HG03045 (cell line): Measurements from ENCODE around the gene DBN1.
"Not testable (repeated sequence)": the region's sequence is repeated elsewhere in the genome, so short reads cannot be mapped to it uniquely, and the experiment has no call there.

Experiments
- ATAC-seq: cut with Tn5 transposase; IDR thresholded peaks from one replicate; pipeline ENCODE4 v1.9.1; 2021; ENCODE audit warnings: mild to moderate bottlenecking, moderate library complexity; ENCODE audit not compliant: unreplicated experiment

DBN1 gene

DNA sequence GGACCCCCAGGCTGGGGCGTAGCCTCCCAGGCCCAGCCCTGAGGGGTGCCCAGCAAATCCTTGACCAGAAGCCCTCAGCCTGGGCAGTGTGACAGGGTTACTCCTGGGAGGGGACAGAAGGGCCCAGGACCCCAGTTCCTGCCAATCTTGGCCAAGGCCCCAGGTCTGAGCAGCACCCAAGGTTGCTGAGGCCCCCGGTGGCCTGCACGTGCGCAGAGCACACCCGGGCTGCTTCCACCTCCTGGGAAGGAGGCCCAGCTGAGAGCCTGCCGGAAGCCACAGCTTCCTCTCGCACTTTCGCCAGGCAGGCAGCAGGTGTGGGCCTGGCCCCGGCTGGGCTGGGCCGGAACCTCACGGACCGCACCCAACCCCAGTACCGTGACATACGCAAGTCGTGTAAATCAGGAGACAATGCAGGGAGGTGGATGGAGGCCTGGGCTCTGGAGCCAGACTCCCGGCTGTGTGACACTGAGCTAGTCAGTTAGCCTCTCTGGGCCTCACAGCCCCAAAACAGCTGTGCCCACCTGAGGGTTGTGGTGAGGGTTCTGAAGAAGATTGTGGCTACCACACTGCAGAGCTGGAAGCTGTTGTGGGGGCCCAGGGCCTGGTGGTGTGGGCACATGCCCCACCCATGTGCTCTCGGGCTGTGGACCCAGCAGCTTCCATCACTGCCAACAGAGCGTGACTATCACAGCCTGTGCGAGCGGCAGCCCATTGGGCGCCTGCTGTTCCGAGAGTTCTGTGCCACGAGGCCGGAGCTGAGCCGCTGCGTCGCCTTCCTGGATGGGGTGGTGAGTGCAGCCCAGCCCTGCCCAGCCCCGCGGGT, 41.9 kb downstream of the DBN1 start:
- peak; percentile 38 for ATAC-seq

DNA sequence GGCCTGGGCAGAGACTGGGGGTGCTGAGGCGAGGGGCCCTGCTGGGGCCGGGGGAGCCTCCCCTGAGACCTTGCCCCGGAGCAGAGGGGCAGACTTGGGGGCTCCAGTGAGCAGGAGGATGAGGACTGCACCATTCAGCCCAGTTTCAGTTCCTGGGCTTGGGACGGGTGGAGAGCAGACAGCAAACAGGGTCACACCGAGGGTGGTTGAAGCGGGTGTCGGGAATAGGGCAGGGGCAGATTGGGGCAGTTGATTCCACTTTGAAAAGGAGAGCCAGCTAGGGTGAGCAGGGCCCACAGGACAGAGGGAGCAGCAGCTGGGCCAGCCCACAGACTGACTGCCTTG, 42.5 kb downstream of the DBN1 start:
- no peak for ATAC-seq

GRCh38 chr5:177430140-177430951, 43.1 kb downstream of the DBN1 start:
- ATAC-seq = no peak

GRCh38 chr5:177429248-177430040, 44.0 kb downstream of the DBN1 start:
- no peak for ATAC-seq

DNA sequence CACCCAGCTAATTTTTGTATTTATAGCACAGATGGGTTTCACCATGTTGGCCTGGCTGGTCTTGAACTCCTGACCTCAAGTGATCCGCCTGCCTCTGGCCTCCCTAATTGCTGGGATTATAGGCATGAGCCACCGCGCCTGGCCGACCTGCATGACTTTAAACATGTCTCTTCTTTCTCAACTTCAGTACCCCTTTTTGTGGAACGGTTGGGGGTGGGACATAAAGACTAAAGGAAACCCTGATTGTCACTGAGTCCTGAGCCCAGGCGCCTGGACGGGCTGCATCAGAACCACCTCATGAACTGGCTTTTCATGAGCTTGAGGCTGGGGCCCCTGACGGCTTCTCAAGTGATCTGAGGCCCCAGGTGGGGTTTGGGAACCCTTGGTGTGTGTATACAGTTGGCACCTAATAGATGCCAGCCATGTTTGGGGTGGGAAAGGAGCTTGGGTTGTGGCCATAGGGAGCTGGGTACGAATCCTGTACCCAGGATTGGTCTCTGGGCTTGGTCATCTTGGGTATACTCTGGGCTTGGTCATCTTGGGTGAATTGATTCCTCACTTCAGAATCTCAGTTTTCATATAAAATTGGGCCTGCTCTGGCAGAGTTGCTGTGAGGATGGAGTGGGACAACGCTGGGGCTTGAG, 44.7 kb downstream of the DBN1 start:
- no peak for ATAC-seq

- no peak for ATAC-seq
These were observed 45.4 kb downstream of the DBN1 start for GRCh38 chr5:177427919-177428573.

DNA sequence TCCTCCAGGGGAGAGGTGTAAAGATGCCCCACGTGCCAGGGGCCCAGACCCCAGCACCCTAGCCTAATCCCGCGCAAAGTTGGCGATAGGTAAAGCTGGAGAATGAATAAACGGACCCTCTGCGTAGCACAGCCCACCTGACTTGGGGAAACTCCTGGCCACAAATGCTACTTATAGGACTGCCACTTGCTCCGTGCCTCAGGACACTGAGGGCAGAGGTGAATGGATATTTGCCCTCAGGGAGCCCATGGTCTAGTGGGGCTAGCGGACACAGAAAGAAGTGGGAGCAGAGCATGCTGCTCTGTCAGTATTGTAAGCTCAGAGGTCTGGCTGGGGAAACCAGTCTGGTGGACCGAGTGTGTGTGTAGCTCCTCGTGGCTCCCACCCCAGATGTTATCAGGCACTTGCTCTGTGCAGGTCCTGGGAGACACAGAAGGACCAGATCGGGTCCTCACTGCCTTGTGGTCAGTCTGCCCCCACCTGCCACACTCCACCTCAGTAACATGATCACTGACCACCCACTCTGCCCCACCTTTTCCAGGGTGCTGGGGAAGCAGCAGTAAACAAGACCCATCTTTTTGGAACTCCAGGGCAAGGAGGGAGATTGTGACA, 46.1 kb downstream of the DBN1 start:
- no peak for ATAC-seq

DNA sequence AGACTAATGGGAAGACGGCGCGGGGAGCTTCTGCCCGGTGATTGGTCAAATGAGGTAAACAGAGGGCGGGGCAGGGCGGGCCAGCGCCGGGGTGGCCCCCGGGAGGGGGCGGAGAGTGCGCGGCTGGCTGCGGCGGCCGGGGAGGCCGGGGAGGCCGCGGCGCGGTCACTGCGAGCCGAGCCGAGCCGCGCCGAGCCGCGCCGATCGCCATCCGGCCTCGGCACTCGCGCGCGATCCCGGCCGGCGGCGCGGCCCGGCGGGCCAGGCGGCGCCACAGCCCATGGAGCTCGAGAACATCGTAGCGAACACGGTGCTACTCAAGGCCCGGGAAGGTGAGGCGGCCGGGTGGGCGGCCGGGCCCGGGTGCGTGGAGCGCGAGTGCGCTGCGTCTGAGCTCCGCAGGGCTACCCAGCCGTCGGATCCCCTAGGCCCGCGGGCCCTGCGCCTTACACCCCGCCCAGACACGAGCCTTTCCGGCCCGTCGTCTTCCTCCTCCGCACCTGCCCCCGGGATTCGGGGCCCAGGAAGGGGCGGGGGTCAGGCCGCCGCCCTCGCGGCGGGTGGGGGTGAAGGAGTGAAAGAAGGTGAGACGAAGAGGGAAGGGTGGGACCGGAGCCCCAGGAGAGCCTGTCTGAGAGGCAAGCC, 46.7 kb downstream of the DBN1 start, which contains the start of gene GRK6:
GRK6 (plus strand) TSS at position 111 of the 645 bp plus-strand sequence; CDS start at position 281, 170 bp downstream.
- peak; percentile 4 for ATAC-seq

DNA sequence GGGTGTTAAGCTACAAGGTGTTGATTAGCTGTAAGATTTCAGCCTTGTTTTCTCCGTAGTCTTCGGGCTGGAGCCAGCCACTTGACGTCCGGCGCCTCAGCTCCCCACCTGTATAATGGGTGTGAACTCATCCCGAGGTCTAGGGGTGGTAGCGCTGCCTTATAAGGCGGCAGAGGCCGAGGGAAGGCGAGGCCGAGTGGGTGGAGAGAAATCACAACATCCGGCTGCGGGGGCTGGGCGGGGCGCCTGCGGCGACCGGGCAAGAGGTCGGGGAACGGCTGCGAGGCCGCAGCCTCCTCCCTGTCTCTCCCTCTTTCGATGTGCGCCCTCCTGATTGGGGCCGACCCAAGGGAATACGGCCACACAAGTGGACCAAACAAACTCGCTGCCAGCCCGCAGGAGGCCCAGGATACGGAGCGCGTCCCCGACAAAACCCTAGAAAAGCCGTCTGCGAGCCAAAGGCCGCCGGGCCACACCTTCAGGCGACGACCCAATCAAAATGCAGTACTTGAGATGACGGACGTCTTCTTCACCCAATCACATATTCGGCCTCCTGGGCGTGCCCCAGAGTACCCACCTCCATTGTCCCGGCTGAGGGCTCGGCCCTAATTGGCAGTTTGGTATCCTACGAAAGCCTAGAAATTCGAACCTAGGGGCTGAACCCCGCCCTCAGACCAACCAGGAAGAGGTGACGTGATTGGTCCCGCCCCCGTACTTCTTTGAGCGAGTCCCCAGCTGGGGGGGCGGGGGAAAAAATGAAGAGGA, 47.5 kb downstream of the DBN1 start:
- ATAC-seq = peak; percentile 78

DNA sequence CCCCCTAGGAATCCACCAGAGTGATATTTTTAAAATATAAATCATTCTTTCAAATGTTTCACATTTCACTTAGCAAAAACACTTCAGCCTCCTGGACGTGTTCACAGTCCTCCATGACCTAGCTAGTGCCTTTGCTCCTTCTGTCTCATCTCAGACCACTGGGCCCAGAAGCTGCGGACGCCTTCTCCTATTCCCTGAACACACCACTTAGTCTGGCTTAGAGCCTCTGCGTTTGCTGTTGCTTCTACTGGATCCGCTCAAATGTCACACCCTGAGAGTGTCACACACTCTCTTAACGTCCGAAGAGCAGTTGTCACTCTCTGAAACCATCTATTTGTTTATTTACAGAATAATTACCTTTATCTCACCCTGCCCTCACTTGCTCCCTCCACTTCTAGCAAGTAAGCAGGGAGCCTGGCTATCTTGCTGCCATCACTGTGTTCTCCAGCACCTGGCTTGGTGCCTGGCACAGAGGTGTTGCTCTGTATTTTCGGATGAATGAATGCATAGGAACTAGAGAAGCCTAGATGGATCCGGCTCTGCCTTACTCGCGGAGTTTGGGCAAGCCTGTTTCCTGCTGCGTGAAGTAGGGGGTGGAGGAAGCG, 48.1 kb downstream of the DBN1 start:
- no peak for ATAC-seq

GRCh38 chr5:177423671-177424070, 49.8 kb downstream of the DBN1 start:
- no peak for ATAC-seq

GRCh38 chr5:177421062-177421798, 52.2 kb downstream of the DBN1 start:
- ATAC-seq = no peak

DNA sequence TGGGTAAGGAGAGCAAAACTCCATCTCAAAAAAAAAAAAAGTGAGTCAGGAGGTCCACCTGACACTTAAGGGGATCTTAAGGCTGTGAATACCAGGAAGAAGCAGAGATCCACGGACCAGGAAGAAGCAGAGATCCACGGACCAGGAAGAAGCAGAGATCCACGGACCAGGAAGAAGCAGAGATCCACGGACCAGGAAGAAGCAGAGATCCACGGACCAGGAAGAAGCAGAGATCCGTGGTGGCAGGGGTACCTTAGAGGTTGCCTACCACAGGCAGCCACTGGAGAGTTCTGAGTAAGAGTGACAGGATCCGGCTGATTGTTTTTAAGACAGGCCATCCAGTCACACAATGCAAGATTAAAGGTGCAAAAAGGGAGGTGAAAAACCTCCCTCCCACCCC, 53.0 kb downstream of the DBN1 start:
- not testable (repeated sequence) for ATAC-seq

DNA sequence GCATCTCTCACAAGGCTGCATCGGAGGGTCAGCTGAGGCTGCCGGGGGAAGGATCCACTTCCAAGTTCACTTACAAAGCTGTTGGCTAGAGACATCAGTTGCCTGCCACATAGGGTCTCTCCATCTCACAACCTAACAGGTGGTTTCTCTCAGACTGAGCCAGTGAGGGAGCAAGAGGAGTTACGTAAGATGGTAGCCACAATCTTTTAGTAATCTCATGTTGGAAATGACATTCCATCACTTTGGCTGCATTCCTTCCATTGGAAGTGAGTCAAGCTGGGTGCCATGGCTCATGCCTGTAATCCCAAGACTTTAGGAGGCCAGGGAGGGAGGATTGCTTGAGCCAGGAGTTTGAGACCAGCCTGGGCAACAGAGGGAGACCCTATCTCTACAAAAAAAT, 54.4 kb downstream of the DBN1 start:
- ATAC-seq = no peak

DNA sequence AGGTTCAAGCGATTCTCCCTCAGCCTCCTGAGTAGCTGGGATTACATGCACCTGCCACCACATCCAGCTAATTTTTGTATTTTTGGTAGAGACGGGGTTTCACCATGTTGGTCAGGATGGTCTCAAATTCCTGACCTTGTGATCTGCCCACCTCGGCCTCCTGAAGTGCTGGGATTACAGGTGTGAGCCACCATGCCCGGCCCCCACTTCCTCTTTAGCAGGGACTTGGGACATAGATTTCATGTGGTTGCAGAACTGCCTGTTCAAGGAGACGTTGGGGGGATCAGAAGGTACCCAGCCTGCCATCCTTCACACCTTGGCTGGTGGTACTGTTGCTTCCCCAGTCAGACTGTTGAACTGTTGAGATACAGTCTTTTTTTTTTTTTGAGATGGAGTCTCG, 56.4 kb downstream of the DBN1 start:
- not testable (repeated sequence) for ATAC-seq

DNA sequence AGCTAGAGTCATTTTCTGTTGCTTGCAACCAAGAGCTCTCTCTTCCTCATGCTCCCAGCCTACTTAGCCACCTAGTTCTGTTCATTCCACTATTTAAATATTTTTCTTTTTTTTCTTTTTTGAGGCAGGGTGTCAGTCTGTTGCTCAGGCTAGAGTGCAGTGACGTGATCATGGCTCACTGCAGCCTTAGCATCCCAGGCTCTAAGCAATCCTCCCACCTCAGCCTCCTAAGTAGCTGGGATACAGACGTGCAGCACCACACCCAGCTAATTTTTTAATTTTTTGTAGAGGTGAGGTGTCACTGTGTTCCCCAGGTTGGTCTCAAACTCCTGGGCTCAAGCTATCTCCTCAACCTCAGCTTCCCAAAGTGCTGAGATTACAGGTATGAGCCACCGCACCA, 59.0 kb downstream of the DBN1 start:
- no peak for ATAC-seq

DNA sequence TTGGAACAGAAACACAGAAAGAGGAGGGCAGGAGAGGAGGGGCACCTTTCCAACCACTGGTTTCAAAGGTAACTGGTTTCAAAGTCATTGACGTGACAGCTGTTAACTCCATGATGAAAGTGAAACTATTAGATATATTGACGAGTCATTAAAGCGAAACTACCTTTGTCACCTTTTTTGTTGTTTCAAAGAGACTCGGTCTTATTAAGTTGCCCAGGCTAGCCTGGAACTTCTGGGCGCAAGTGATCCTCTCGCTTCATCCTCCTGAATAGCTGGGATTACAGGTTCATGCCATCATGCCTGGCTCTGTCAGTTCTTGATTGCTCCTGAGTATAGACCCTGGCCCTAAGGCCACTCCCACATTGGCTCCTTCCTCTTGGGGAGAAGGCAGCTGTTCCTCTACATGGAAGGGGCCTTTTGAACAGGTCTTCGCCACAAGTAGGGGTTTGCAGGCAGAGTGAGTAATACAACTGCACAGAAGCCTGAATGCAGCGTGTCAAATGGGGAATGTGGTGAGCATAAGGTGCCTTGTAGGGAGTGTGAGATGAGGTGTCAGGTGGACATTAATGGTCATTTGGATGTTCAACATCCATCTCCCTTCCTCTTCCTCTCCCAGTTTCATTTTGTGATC, 60.7 kb downstream of the DBN1 start:
- ATAC-seq = peak; percentile 62
